Heart left ventricle (tissue), 13 donors: Measurements from ENCODE around the gene CHN2.

Experiments used
- POLR2A ChIP-seq, 2 donors: fragments of 450-650 bp; IDR thresholded peaks; one replicate each; pipeline ENCODE4 v1.6.1; 2017; ENCODE audit warnings: antibody characterized with exemption in 2 of 2, mild to moderate bottlenecking in 2 of 2, moderate library complexity in 2 of 2
- TF ChIP-seq, protein P1 (sequence below), 12 donors: fragments of 200-600 bp; sonication (generic) in 4 of 12; IDR thresholded peaks; one replicate each; pipeline versions ENCODE4 v1.5.0 to v1.8.0; 2018 to 2022; ENCODE audit warnings: antibody characterized with exemption in 12 of 12, mild to moderate bottlenecking in 5 of 12
- donor health status: ischemic (EF 13 %, LVEDD 7.1; RV severe dilation, severe dysfunction).
- donor health status: DM: no; HTN: yes; CAD: no.
- donor health status: DM: no; HTN: no; CAD: no.
- donor health status: ischemic (EF 25% LVEDD 6.9; RV normal size, moderate dysfunction).
- donor health status: ischemic (EF 25% LVEDD 5.7; RV mildly dilated, moderate dysfunction).
- donor health status: ischemic (EF 35%, LVEDD 5.7; RV mildly dilated, moderate dysfunction).
- donor health status: nonischemic (EF 11% LVEDD 7.7; RV severe dilation, severe dysfunction).
- donor health status: DM: yes; HTN: yes; CAD: no.
- donor health status: PGD.
- donor health status: ischemic (EF 29% LVEDD 5.4; RV normal size, mild dysfunction).
- donor health status: nonischemic (EF 23%, LVEDD 6.1; RV moderate dilation, normal function).

DNA sequence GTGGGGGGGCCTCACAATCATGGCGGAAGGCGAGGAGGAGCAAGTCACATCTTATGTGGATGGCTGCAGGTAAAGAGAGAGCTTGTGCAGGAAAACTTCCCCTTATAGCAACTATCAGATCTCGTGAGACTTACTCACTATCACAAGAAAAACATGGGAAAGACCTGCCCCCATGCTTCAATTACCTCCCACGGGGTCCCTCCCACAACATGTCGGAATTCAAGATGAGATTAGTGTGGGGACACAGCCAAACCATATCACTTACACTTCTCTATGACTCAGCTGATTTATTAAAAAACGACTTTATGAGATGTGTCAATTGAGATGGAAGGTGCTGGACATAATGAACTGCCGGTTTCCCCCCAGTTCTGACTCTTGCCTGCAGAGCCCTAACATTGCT, 23.8 kb upstream of the CHN2 start:
- TF ChIP-seq POLR2A (IDR thresholded peaks at IDR 0.05), result no peak
- TF ChIP-seq, protein P1, sequence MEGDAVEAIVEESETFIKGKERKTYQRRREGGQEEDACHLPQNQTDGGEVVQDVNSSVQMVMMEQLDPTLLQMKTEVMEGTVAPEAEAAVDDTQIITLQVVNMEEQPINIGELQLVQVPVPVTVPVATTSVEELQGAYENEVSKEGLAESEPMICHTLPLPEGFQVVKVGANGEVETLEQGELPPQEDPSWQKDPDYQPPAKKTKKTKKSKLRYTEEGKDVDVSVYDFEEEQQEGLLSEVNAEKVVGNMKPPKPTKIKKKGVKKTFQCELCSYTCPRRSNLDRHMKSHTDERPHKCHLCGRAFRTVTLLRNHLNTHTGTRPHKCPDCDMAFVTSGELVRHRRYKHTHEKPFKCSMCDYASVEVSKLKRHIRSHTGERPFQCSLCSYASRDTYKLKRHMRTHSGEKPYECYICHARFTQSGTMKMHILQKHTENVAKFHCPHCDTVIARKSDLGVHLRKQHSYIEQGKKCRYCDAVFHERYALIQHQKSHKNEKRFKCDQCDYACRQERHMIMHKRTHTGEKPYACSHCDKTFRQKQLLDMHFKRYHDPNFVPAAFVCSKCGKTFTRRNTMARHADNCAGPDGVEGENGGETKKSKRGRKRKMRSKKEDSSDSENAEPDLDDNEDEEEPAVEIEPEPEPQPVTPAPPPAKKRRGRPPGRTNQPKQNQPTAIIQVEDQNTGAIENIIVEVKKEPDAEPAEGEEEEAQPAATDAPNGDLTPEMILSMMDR (IDR thresholded peaks at IDR 0.05), result no peak
